ENCODE measurements around the gene EVPL. TPM values are rescaled to one million over a fixed set of nuclear protein-coding genes. Genes with fewer than 3 reads are reported as not detected.

Gene EVPL
- total RNA-seq, 1 donor from 2014 or later: not detected

DNA sequence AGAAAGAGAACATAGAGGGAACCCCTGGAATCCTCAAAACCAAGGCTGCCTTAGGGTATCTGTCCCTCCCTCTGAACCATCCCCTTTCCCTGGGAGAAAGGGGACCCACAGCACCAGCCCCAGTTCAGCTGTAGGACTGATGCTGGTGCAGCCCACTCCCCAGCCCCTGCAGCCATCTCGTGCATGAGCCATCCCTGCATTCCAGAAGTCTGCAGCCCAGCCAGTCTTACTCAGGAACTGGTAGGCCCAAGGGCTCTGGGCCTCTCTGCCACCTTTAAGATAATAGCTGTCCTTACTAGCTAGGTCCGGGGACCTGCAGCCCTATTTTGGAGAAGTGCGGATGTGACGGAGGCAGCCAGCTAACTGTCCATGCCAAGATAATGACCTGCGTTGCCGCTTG is 6.0 kb upstream of the EVPL start:
- TF ChIP-seq, protein P1, sequence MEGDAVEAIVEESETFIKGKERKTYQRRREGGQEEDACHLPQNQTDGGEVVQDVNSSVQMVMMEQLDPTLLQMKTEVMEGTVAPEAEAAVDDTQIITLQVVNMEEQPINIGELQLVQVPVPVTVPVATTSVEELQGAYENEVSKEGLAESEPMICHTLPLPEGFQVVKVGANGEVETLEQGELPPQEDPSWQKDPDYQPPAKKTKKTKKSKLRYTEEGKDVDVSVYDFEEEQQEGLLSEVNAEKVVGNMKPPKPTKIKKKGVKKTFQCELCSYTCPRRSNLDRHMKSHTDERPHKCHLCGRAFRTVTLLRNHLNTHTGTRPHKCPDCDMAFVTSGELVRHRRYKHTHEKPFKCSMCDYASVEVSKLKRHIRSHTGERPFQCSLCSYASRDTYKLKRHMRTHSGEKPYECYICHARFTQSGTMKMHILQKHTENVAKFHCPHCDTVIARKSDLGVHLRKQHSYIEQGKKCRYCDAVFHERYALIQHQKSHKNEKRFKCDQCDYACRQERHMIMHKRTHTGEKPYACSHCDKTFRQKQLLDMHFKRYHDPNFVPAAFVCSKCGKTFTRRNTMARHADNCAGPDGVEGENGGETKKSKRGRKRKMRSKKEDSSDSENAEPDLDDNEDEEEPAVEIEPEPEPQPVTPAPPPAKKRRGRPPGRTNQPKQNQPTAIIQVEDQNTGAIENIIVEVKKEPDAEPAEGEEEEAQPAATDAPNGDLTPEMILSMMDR (IDR thresholded peaks at IDR 0.05): no peak
- Histone ChIP-seq H3K4me3 (no peak overlapping the region), H3K27me3 (no peaks in the 10 kb centered on the region), H3K4me1 (no peaks in the 10 kb centered on the region), H3K9me3 (no peaks in the 10 kb centered on the region), H3K27ac (no peak overlapping the region), H3K36me3 (peaks cover 0 to 2% of the 10 kb centered on the region in 2 donors)
- intact Hi-C loops (cut with DNase I): no loop called here
- DNase-seq (ENCODE audit: low spot score in 2 of 2): no peak

DNA sequence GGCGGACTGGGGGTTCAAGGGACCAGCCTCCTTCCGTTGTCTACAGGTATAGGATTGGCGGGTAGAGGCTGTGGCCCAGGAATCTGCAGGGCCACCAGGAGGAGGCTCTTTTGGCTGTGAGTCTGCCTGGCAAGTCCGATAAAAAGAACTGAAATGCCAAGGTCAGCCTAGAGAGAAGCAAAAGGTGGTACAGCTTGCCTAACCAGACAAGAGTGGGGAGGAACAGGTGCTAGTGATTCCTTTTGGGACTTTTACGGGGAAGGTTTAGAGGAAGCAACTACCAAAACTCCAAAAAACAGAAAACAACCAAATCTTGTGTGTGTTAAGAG is 5.6 kb upstream of the EVPL start:
- Histone ChIP-seq H3K27ac (no peak overlapping the region), H3K27me3 (no peaks in the 10 kb centered on the region), H3K9me3 (no peaks in the 10 kb centered on the region), H3K4me1 (no peaks in the 10 kb centered on the region), H3K4me3 (no peak overlapping the region), H3K36me3 (no peaks in the 10 kb centered on the region)
- intact Hi-C loops (cut with DNase I): no loop called here
- TF ChIP-seq, protein P1 (IDR thresholded peaks at IDR 0.05): no peak
- no peak for DNase-seq (ENCODE audit: low spot score in 2 of 2)

DNA sequence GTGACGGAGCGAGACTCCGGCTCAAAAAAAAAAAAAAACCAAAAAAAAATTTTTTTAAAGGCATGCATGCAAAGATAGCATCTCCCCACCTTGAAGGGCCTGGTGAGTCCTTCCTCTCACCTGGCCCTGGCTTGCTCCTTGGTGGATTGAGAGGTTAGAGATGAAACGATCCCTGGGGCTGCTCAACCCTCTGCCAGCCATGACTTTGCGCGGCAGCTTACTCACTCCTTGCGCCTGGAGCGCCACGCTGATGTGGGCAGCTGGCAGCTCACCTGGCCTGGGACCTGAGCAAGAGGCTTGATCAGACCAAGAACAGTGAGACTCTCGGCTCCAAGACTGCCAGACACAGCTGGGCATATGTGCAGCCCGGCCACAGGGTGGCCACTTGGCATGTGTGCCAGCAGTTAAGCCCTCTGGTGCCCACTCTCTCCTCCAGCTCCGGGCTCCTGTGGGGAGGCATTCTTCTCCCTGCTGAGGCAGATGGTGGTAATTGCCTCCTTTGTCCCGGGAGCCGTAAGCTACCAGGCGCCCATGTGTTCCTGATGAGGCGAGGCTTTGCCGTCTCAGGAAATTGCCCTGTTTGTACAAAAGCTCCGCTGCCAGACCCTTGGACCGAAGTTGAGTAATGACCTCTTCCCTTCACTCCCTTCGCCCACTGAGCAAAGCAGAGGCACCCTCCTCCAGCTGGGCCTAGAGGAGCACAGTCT is 5.1 kb upstream of the EVPL start:
- no peak overlapping the region for H3K27ac ChIP-seq
- intact Hi-C loops (cut with DNase I): no loop called here
- TF ChIP-seq, protein P1 (IDR thresholded peaks at IDR 0.05): no peak
- H3K27me3 ChIP-seq: no peaks in the 10 kb centered on the region
- no peaks in the 10 kb centered on the region for H3K9me3 ChIP-seq
- H3K36me3 ChIP-seq: no peaks in the 10 kb centered on the region
- no peak overlapping the region for H3K4me3 ChIP-seq
- no peak for DNase-seq (ENCODE audit: low spot score in 2 of 2)
- no peaks in the 10 kb centered on the region for H3K4me1 ChIP-seq

DNA sequence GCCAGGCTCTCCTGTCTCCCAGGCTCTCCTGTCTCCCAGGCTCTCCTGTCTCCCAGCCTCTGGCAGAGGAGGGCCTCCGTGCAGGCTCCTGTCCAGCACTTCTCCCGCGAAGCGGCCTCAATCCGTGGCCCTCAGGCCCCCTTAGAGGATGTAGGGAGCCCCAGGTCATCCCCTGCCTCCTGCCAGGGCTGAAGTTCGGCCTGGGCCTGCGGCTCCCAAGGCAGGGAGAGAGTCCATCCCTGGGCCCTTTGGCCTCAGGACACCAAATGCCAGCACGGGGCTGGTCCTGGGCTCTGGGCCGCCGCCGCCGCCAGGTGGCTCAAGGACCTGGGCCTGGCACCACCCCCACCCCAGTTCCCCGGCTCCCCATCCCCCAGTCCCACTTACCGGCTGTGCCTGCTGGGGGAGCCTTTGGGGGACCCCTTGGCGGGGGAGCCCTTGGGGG is 370 bp downstream of the EVPL start:
- Histone ChIP-seq H3K9me3 (no peaks in the 10 kb centered on the region), H3K36me3 (no peaks in the 10 kb centered on the region), H3K27ac (no peak overlapping the region), H3K4me3 (no peak overlapping the region), H3K27me3 (no peaks in the 10 kb centered on the region), H3K4me1 (no peaks in the 10 kb centered on the region)
- intact Hi-C loops (cut with DNase I): no loop called here
- DNase-seq (ENCODE audit: low spot score in 2 of 2): no peak
- TF ChIP-seq, protein P1 (IDR thresholded peaks at IDR 0.05): no peak

DNA sequence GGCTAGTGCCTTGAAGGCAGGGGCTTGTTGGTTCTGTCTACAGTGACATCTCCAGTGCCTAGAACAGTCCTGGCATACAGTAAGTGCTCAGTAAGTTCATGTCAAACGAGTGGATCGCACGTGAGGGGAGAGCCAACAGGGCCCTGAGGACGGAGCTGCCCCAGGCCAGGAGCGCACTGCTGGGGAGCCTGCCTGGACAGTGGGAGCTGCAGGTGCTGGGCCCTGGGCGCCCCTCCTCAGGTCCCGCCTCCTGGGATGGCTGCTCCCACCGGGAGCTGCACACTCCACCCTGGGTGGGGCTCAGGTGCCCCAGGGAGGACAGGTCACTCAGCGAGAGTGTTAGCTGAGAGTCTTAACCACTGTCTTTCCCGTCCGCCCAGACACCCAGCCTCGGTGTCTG is 1.8 kb downstream of the EVPL start:
- Histone ChIP-seq H3K27ac (no peak overlapping the region), H3K9me3 (no peaks in the 10 kb centered on the region), H3K27me3 (no peaks in the 10 kb centered on the region), H3K36me3 (no peaks in the 10 kb centered on the region), H3K4me1 (no peaks in the 10 kb centered on the region), H3K4me3 (no peak overlapping the region)
- TF ChIP-seq, protein P1 (IDR thresholded peaks at IDR 0.05): no peak
- DNase-seq (ENCODE audit: low spot score in 2 of 2): no peak
- intact Hi-C loops (cut with DNase I): no loop called here

DNA sequence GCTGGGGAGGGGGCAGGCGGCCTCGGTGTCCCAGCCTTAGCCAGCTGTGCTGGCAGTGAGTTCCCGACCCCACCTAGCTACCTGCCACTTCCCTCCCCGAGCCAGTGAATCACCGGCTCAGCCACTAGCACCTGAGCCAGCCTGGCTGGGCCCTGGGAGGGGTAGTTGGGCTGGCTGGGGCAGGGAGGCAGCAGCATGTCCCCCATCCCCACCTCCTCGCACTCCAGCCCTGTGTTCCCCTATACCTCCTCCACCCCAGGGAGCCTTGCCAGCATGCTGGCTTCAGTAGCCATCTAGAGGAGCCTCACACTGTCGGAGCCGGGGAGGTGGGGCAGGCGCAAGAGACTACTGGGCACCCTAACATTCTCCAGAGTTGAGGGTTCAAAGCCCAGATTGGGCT is 2.8 kb downstream of the EVPL start:
- no peaks in the 10 kb centered on the region for H3K9me3 ChIP-seq
- no peaks in the 10 kb centered on the region for H3K4me1 ChIP-seq
- TF ChIP-seq, protein P1 (IDR thresholded peaks at IDR 0.05): no peak
- no peak overlapping the region for H3K27ac ChIP-seq
- H3K36me3 ChIP-seq: no peaks in the 10 kb centered on the region
- DNase-seq (ENCODE audit: low spot score in 2 of 2): no peak
- no peaks in the 10 kb centered on the region for H3K27me3 ChIP-seq
- intact Hi-C loops (cut with DNase I): no loop called here
- no peak overlapping the region for H3K4me3 ChIP-seq
